GM19397 (cell line): ENCODE data around the gene RUBCNL.
"Not testable (repeated sequence)": the region's sequence is repeated elsewhere in the genome, so short reads cannot be mapped to it uniquely, and the experiment has no call there.

Experiments
- ATAC-seq: cut with Tn5 transposase; IDR thresholded peaks from one replicate; pipeline ENCODE4 v1.9.1; 2021; ENCODE audit warnings: mild to moderate bottlenecking, moderate library complexity; ENCODE audit not compliant: unreplicated experiment

RUBCNL gene, protein sequence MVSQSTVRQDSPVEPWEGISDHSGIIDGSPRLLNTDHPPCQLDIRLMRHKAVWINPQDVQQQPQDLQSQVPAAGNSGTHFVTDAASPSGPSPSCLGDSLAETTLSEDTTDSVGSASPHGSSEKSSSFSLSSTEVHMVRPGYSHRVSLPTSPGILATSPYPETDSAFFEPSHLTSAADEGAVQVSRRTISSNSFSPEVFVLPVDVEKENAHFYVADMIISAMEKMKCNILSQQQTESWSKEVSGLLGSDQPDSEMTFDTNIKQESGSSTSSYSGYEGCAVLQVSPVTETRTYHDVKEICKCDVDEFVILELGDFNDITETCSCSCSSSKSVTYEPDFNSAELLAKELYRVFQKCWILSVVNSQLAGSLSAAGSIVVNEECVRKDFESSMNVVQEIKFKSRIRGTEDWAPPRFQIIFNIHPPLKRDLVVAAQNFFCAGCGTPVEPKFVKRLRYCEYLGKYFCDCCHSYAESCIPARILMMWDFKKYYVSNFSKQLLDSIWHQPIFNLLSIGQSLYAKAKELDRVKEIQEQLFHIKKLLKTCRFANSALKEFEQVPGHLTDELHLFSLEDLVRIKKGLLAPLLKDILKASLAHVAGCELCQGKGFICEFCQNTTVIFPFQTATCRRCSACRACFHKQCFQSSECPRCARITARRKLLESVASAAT

DNA sequence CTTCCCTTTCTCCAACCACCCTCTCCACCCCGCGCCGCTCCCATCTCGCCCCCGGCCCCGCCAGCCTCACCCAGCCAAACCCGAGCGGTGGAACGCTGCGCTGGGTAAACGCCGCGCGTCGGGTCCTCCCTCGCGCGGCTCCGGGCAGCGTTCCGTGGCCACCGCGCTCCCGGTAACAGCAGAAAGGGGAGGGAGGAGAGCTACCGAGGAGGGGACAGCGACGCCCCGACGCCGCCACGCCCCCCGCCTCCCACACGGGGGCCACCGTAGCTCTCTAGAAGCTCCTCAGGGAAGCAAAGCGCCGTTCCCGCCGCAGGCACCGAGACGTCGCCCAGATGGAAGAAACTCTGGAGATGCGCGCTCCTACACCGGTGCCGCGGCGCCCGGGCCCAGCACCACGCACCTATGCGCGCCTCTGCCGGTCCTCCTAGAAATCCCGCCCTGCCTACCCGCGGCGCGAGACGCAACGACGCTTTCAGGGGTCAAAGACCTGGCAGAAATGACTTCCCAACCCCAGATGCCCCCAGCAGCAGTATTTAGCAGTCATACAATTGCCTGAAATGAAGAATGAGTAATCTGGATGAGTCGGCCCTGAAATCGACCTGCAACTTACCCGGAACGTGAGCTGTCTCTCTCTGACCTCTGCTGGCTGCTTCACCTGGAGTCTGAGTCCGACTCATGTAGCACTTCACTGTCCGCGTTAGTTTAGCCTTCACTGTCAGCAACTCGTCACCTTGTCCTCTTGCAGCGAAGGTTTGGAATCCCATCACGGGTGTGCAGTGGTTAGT lies at the start of gene RUBCNL:
TSS of gene RUBCNL (minus strand) at position 189 of the 788 bp plus-strand sequence. CDS start 14,777 bp downstream, outside the sequence.
- peak; percentile 24 for ATAC-seq

DNA sequence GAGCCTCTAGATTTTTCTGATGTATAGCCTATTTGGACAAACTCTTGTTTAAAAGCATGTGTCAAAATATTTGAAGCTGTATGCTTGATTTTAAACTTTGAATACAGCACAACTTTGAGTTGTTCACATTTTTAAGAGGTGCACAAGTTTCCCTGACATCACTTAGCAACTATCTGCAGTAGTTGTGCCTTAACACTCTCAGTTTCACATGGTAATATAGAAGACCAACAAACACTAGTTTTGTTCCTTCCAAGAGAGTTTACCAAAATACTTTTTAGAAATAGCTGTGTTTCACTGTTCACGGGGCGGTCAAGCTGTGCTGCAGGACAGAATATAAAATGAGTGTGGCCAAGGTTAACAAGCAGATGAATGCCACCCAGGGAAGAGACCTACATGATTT lies 42.5 kb upstream of the RUBCNL start:
- ATAC-seq, result not testable (repeated sequence)

DNA sequence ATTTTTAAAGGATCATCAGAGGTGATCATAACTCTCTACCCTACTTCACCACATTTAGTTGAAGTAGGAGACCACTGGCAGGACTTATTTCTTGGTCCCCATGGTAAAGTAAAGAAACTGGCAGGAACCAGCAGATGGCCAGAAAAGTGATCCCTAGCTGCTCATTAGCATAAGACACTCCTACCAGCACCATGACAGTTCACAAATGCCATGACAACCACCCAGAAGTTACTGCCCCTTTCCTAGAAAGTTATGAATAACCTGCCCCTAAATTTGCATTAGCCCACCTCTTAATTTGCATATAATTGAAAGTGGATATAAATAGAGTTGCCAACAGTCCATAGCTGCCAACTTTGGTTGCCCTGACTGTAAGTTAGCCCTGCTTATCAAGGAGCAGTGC lies 18.4 kb upstream of the RUBCNL start:
- no peak for ATAC-seq

DNA sequence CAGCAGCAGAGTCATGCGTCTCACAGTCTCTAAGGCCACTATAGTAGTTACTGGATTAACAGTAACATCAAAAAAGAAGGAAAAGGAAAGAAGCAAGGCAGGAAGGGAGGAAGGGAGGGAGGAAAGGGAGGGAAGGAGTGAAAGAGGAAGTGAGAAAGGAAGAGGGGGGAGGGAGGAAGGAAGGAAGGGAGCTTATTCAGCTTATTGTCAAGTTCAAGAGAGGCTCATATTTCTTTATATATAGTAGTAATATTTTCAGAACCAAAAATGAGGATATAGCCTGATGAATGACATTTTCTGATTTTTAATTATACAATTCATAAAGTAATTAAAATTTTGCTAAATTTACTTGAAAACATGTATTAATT lies 17.7 kb upstream of the RUBCNL start:
- no peak for ATAC-seq

DNA sequence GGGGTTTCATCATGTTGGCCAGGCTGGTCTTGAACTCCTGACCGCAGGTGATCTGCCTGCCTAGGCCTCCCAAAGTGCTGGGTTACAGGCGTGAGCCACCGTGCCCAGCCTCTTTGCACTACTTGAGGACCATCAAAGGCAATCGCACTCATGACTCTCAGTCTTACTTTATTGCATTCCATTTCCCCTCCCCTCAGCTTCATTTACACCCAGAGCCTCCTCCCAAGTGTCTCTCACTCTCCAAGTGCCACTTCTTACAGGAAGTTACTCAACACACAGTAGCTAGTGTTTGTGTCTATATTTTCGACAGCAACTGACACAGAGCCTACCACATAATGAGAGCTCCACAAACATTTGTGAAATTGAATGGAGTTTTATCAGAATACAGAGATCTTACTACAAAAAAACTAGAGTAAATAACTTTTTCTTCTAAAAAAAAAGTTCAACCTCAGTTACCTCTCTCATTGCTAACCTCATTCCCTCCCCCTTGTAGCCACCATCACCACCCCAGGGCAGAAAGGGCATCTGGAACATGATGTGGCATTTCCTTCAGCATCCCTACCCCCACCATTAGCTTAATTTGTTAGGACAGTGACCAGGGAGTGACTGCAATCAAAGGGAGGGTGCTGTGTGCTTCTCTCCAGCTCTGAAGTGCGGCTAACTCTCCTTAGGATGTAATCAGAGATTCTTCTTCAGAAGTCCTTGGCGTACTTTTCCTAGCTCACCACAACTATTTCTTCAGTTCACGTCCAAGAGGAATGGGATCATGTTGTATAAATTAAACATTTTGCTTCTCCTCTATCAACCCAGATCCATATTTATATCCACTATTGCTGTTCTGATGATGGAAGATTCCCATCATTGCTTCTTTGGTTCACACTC lies 17.0 kb upstream of the RUBCNL start:
- ATAC-seq, result no peak

DNA sequence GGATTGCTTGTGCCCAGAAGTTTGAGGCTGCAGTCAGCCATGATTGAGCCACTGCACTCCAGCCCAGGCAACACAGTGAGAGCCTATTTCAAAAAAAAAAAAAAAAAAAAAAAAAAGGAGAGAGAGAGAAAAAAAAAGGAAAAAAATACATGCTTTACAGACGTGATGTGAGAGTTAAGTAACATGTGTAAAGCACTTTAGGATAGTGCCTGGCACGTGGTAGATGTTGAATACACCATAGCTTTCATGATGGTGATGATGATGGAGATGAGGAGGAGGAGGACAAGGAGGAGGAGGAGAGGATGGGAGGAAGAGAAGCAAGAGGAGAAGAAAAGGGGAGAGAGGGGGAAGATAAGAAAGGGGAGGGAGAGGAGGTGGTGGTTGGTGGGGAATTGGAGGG lies 15.1 kb upstream of the RUBCNL start:
- ATAC-seq, result no peak

DNA sequence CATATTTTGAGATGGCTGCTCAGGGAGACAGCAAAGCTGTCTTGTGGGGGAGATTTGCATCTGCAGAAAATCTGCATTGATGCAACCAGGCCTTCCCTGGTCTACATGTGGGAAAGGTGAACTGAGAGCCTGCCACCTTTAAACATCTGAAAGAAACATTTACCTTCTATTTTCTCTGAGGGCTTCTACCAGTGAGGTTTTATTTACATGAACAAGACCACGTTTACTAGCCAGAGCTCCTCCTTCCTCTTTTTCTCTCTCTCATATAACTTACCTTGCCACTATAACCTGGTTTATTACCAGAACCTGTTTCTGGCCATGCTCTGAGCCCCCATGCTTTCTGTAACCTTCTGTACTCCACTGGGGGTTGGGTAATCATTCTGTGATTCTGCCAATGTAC lies 14.4 kb upstream of the RUBCNL start:
- no peak for ATAC-seq

DNA sequence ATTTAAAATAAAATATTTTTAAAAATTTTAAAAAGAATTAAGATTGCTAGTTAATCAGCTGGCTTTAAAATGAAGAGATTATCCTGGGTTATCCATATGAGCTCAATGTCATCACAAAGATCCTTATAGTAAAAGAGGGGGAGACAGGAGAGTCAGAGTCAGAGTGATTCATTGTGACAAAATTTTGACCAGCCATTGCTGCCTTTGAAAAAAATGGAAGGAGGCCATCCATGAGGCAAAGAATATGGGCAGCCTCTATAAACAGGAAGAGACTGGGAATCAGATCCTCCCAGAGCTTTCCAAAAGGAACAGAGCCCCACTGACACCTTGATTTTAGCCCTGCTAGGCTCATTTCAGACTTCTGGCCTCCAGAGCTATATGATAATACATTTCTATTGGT lies 9.3 kb upstream of the RUBCNL start:
- ATAC-seq, result no peak

DNA sequence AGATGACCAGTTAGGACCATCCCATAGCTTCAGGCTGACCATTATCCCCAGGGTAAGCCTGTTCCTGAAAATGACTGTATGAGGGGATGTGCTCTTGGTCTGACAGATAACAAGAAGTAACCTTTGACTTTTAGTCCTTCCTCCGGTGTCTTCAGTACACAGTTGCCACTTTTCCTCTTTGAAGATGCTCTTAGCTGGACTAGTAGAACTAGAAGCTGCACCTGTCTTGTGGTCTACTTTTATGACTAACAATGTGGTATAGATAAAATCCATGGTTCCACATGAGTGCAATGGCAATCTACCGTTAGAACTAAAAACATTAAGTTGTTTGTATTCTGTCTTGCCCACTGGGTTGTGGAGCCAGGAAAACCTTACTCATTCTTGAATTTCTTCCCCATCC lies 5.9 kb upstream of the RUBCNL start:
- ATAC-seq, result no peak

DNA sequence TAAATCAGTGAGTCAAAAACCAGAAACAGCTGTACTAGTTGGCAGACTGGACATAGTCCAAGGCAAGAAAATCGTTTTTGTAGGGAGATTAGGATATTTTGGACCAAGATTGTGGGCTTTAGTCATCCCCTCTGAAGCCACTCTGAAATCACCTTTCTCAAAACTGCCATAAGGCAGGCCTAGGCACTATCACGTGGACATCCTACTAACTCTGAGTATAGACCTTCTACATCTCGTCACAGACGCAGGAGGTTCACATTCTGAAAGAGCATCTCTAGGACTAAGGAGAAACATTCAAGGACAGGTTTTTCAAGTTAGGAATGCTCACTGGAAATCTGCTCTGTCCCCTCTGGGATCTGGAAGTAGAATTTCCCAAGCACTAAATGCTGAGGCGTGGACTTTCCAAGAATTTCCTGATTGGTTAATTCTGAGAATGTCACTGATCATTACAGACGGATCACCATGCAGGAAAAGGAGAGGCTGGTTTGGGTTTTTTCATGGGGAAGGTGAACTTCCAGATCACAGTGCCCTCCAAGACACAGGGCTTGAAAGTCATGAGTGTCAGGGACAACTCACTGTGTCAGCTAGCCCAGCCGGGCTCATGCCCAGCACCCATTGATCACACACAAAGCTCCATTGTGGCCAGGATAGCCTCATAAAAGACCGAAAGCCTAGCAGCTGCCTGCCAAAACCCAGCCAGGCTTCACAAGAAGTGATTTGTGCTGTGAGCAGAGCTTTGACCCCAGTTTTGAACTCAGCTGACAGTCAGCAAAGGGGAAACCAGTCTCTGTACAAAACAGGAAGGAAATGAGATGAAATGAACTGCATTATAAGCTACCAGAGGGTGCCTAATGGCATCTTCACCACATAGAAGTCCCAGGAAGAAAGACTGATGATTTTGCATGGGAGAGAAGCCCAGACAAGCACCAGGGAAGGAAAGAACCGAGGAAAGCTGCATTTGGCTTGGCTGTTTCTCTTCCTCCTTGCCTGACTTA lies 2.7 kb upstream of the RUBCNL start:
- peak; percentile 54 for ATAC-seq

DNA sequence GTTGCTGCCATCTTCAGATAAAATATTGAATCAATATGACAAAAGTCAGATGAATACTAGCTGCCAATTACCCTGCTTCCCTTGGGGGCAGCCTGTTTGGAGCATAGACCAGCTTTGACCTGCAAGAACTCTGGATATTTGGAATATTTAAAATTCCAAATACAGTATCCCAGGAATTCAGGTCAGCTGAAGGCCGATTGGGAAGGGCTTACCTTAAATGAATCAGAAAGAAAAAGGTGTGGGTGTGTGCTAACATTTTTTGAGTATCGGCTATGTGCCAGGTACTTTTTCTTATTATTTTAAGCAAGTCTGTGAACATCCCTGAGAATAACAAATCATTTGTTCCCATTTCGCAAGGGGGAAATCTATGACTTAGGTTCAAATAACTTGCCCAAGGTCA lies 1.8 kb upstream of the RUBCNL start:
- ATAC-seq, result no peak

DNA sequence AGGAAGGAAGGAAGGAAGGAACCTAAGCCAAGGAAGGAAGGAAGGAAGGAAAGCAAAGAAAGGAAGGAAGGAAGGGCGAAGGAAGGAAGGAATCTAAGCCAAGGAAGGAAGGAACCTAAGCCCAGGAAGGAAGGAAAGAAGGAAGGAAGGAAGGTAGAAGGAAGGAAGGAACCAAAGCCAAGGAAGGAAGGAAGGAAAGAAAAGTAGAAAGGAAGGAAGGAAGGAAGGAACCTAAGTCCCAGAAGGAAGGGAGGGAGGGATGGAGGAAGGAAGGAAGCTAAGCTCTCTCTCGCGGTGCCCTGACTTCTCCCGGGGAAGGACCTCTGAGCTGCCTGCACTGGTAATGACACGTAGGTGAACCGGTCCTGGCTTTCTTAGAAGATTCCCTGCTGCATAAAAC lies 1.3 kb upstream of the RUBCNL start:
- no peak for ATAC-seq

DNA sequence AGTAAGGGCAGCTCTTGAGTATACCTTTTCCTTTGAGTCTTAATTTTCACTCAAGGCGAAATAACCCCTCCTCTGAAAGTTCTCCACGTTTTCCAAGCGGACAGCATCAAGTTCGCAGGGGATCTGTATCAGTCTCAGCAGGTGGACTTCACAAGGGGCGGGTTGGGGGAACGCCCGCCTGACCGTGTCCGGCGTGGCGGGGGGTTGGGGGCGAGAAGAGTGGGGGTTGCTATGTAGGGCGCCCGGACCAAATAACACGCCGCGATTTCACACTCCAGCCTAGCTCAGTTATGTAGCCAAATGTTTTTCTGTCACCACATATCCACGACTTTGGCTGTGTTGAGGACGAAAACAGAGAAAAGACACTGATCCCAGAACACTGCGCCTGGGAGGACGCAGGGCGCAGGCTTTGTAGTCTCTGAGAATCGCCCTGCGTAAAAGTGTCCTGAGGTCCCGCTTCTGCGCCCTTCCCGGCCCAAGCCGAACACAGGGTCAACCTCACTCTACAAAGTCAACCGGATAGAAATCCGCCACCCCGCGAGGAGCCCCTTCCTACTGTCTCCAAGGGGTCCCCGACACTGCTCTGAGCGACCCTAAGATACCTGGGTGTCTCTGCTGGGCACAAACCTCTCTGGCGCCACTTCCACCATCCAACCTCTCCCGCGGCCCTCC lies 524 bp downstream of the RUBCNL start:
- no peak for ATAC-seq

DNA sequence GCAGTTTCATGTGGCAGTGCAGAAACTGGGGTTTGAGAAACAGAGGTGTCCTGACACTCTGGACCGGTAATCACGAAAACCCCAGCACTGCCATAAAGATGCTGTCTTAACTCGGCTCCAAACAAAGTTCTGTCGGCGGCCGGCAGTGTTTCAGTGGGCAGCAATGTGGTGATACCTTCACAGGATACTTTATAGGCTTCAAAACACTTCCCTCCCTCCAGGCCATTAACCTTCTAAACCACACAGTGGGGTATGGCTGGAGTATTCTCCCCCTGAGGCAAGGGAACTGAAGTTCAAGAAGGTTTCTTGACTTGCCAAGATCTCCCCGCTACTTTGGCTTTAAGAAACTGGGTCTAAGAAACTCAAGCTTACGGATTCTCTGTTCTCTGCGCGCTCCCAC lies 1.1 kb downstream of the RUBCNL start:
- no peak for ATAC-seq

DNA sequence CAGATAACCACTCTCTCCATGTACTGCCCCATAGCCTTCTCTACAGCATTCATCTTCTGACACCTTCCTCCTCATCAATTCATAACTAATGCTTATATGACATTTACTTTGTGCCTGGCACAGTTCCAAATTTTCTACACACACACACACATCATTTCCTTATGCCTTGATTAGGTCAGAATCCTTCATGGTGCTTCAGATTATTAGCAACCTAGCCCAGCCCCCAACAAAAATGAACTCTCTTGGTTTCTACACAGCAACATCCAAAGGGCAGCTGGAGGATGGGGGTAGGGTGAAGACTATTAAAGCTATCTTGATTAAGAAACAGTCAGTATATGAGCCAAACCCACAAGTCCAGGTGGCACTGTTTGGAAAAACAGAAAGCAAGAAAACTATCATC lies 3.7 kb downstream of the RUBCNL start:
- ATAC-seq, result no peak

DNA sequence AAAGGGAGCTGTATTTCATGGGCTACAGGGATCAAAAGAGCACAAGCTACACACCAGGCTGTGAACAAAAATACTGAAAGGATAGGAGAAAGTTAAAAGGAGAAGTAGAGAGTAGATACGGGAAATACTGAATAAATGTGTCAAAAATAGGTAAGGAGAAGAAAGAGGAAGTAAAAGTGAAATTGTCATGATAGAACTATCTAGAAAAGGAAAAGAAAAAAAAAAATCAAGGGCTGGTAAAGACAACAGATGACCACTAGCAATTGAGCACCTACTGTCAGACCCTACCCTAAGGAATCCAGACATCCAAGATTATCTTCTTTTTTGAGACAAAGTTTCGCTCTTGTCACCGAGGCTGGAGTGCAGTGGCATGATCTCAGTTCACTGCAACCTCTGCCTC lies 4.8 kb downstream of the RUBCNL start:
- no peak for ATAC-seq

DNA sequence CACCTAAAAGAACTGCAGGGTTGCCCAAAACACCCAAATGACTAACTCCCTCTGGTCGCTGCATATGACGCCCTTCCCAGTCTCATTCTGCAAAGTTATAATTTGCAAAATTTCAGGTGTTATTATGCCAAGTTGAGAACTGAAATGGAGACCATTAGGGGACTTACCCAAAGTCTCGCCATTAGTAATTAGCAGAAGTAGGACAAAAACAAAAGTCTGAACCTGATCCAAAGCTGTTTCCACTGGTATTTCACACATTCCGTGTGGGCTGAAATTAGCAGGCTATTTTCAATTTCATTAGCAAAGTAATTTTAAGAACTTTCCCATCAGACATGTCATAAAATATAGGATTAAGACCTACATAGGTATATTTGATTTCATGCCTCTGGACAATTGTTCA lies 6.8 kb downstream of the RUBCNL start:
- no peak for ATAC-seq

DNA sequence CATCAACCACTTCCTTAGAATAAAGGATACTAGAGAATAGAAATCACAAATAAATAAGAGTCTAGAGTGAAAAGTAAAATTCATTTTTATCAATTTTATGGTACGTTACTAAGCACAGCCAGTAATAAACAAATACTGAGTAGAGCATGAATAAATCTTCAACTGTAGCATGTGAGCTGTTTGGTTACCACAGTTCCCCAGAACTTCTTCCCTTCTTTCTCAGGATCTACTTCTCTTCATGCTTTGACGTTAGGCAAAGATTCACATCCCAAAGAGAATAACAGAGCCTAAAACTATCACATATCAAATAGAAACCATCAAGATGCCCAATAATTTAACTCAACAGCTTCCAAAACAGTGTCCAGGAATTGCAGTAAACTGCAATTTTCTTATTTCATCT lies 7.4 kb downstream of the RUBCNL start:
- ATAC-seq, result no peak

DNA sequence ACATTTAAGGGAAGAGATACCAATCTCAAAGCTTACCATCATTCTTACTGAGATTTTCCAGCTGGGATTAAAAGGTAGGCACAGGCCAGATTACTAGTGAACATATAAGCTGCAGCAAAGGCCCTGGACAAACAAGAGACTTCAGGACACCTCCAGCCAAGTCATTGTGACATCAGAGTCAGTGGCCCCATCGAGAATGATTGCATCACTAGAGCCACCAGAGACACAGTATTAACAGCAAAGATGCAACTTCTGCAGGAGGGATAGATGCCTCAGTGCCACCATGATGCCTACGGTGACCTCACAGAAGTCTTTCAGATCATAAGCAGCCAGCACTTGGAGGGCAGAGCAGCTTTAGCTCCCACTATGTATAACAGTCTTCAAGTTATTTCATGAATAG lies 8.6 kb downstream of the RUBCNL start:
- no peak for ATAC-seq
